HCT116 (cell line): ENCODE measurements around the gene SH2D2A. TPM values are rescaled to one million over a fixed set of nuclear protein-coding genes. Genes with fewer than 3 reads are reported as not detected.

ENCODE experiments used
- ATAC-seq: fragments of 200-7000 bp; cut with Tn5 transposase; 2 replicates; pipeline ENCODE4 v1.9.1; 2020; ENCODE audit warnings: mild to moderate bottlenecking, moderate library complexity
- BruUV-seq: library from RNA; stranded (reverse); fragments of 400-500 nt; replicated peaks from 2 replicates; lab custom pipeline; 2021; lab: Mats Ljungman, UMichigan
- CTCF ChIA-PET: fragments of 300-600 bp; sonication (Branson Sonifier 250); formaldehyde crosslinking; loops from one replicate; lab custom pipeline; 2021; ENCODE audit warnings: antibody characterized with exemption; lab: Charles Lee
- POLR2A ChIA-PET: fragments of 300-600, 350-600 bp; sonication (Branson Sonifier 250); formaldehyde crosslinking; loops from one replicate; lab custom pipeline; 2021; ENCODE audit warnings: antibody characterized with exemption; lab: Charles Lee
- RAD21 ChIA-PET, 2 experiments: fragments of 300-600 bp; sonication (Branson Sonifier 250); formaldehyde crosslinking; loops; one replicate each; lab custom pipeline; 2023; ENCODE audit warnings: low total read pairs in 2 of 2; ENCODE audit not compliant: uncharacterized antibody in 2 of 2, unreplicated experiment in 2 of 2, low non-redundant PET in 1 of 2; lab: Charles Lee
- DNase-seq: peaks from one replicate; pipeline ENCODE4 v3.0.0-alpha.2; 2010; ENCODE audit warnings: low read depth, low spot score
- H2AFZ ChIP-seq: fragments of 200-600 bp; shearing (Covaris generic), sonication (generic); 2 replicates; pipeline ENCODE4 v1.6.1; 2017; ENCODE audit warnings: low read depth, mixed run types, mixed read lengths, antibody characterized with exemption, low read length; ENCODE audit not compliant: poor library complexity, severe bottlenecking
- H3K27ac ChIP-seq: 2 replicates; pipeline ENCODE4 v1.5.1; 2012; ENCODE audit warnings: low read depth, low read length
- H3K27me3 ChIP-seq: fragments of 200-600 bp; sonication (generic); 2 replicates; pipeline ENCODE4 v1.6.1; 2016; ENCODE audit warnings: mixed run types, low read length, mixed read lengths; ENCODE audit not compliant: insufficient read depth
- H3K36me3 ChIP-seq, 2 experiments: fragments of 200-500 bp in 1 of 2; fragments of 200-600 bp in 1 of 2; sonication (Bioruptor generic) in 1 of 2; sonication (generic) in 1 of 2; 2 replicates each; pipeline versions ENCODE4 v1.5.1 to v1.6.1; 2014 to 2016; ENCODE audit warnings: low read length in 2 of 2, inconsistent platforms in 1 of 2, mixed read lengths in 1 of 2, mixed run types in 1 of 2; ENCODE audit not compliant: insufficient read depth in 2 of 2, control insufficient read depth in 1 of 2
- H3K4me1 ChIP-seq, 2 experiments: fragments of 200-600 bp in 1 of 2; sonication (generic) in 1 of 2; 2 replicates each; pipeline versions ENCODE4 v1.5.1 to v1.6.1; 2012 to 2017; ENCODE audit warnings: low read length in 2 of 2, inconsistent platforms in 1 of 2, mild to moderate bottlenecking in 1 of 2, mixed read lengths in 1 of 2, mixed run types in 1 of 2, moderate library complexity in 1 of 2; ENCODE audit not compliant: insufficient read depth in 2 of 2, control insufficient read depth in 1 of 2
- H3K4me2 ChIP-seq: fragments of 200-600 bp; sonication (generic); 2 replicates; pipeline ENCODE4 v1.6.1; 2017; ENCODE audit warnings: mixed run types, low read length, mixed read lengths
- H3K4me3 ChIP-seq, 2 experiments: fragments of 200-600 bp in 1 of 2; sonication (generic) in 1 of 2; replicated peaks in 1 of 2; 2 replicates each; pipeline ENCODE4 v1.5.1; 2011 to 2016; ENCODE audit warnings: low read length in 2 of 2, control low read depth in 1 of 2, low read depth in 1 of 2, mild to moderate bottlenecking in 1 of 2, mixed read lengths in 1 of 2, mixed run types in 1 of 2
- H3K79me2 ChIP-seq: fragments of 200-600 bp; sonication (generic); 2 replicates; pipeline ENCODE4 v1.6.1; 2017; ENCODE audit warnings: mild to moderate bottlenecking, mixed run types, low read length, moderate library complexity, mixed read lengths; ENCODE audit not compliant: insufficient read depth
- H3K9ac ChIP-seq: fragments of 200-600 bp; sonication (generic); 2 replicates; pipeline ENCODE4 v1.6.1; 2016; ENCODE audit warnings: low read length, mixed read lengths
- H3K9me2 ChIP-seq: fragments of 200-600 bp; sonication (generic), shearing (Covaris generic); 2 replicates; pipeline ENCODE4 v1.6.1; 2017; ENCODE audit warnings: mixed run types, mild to moderate bottlenecking, moderate library complexity; ENCODE audit not compliant: insufficient read depth
- H3K9me3 ChIP-seq, 2 experiments: fragments of 200-500 bp in 1 of 2; fragments of 200-600 bp in 1 of 2; sonication (Bioruptor generic) in 1 of 2; sonication (generic) in 1 of 2; 2 replicates each; pipeline ENCODE4 v1.6.1; 2014 to 2017; ENCODE audit warnings: low read length in 2 of 2, mixed read lengths in 2 of 2, inconsistent platforms in 1 of 2, low read depth in 1 of 2, mild to moderate bottlenecking in 1 of 2, mixed run types in 1 of 2, moderate library complexity in 1 of 2; ENCODE audit not compliant: control insufficient read depth in 1 of 2, insufficient read depth in 1 of 2
- H4K20me1 ChIP-seq: fragments of 200-600 bp; sonication (generic), shearing (Covaris generic); 2 replicates; pipeline ENCODE4 v1.6.1; 2017; ENCODE audit warnings: mixed run types, mild to moderate bottlenecking, moderate library complexity; ENCODE audit not compliant: insufficient read depth
- ATF3 ChIP-seq: IDR thresholded peaks from 2 replicates; pipeline ENCODE4 v1.6.1; 2012
- CBX3 ChIP-seq: IDR thresholded peaks from 2 replicates; pipeline ENCODE4 v1.6.1; 2012; ENCODE audit warnings: low read depth
- CEBPB ChIP-seq: IDR thresholded peaks from 2 replicates; pipeline ENCODE4 v1.6.1; 2012; ENCODE audit warnings: low read depth
- CTCF ChIP-seq, 3 experiments: fragments of 200-600 bp in 1 of 3; sonication (generic) in 1 of 3; IDR thresholded peaks in 2 of 3; conservative IDR thresholded peaks in 1 of 3; 2 replicates each; pipeline ENCODE4 v1.5.1; 2012 to 2017; ENCODE audit warnings: low read depth in 2 of 3, low read length in 2 of 3, antibody characterized with exemption in 1 of 3, borderline replicate concordance in 1 of 3, control low read depth in 1 of 3, mild to moderate bottlenecking in 1 of 3, mixed read lengths in 1 of 3, mixed run types in 1 of 3, moderate library complexity in 1 of 3; ENCODE audit not compliant: insufficient read depth in 1 of 3
- EGR1 ChIP-seq: IDR thresholded peaks from 2 replicates; pipeline ENCODE4 v1.6.1; 2012; ENCODE audit warnings: low read depth
- EZH2 ChIP-seq: fragments of 200-600 bp; sonication (generic); IDR thresholded peaks from 2 replicates; pipeline ENCODE4 v1.6.1; 2017; ENCODE audit warnings: antibody characterized with exemption, mixed run types
- FOSL1 ChIP-seq: IDR thresholded peaks from 2 replicates; pipeline ENCODE4 v1.6.1; 2012; ENCODE audit warnings: low read depth
- POLR2A ChIP-seq: IDR thresholded peaks from 2 replicates; pipeline ENCODE4 v1.7.0; 2011; ENCODE audit warnings: borderline replicate concordance; ENCODE audit not compliant: insufficient read depth, insufficient read length; ENCODE audit errors: extremely low read depth
- POLR2AphosphoS5 ChIP-seq: IDR thresholded peaks from 2 replicates; pipeline ENCODE4 v1.6.1; 2011; ENCODE audit warnings: mild to moderate bottlenecking, low read depth, low read length, moderate library complexity
- SIN3A ChIP-seq: IDR thresholded peaks from 2 replicates; pipeline ENCODE4 v1.6.1; 2012; ENCODE audit warnings: low read depth
- SP1 ChIP-seq: IDR thresholded peaks from 2 replicates; pipeline ENCODE4 v1.6.1; 2012; ENCODE audit warnings: low read depth
- SRF ChIP-seq: IDR thresholded peaks from 2 replicates; pipeline ENCODE4 v1.6.1; 2012; ENCODE audit warnings: low read depth
- TCF7L2 ChIP-seq: IDR thresholded peaks from 2 replicates; pipeline ENCODE4 v1.7.0; 2011; ENCODE audit warnings: borderline replicate concordance, inconsistent platforms; ENCODE audit not compliant: insufficient read depth, insufficient read length; ENCODE audit errors: extremely low read depth
- YY1 ChIP-seq: IDR thresholded peaks from 2 replicates; pipeline ENCODE4 v1.6.1; 2011; ENCODE audit warnings: low read length, low read depth, moderate library complexity, mild to moderate bottlenecking; ENCODE audit not compliant: insufficient replicate concordance; ENCODE audit errors: extremely low read depth
- ZNF274 ChIP-seq: fragments of 200-500 bp; sonication (Bioruptor generic); IDR thresholded peaks from 2 replicates; pipeline ENCODE4 v1.6.1; 2014; ENCODE audit warnings: mild to moderate bottlenecking, low read depth, low read length, inconsistent platforms
- intact Hi-C: fragments of 100-400 bp; cut with micrococcal nuclease; formaldehyde crosslinking; loops from 2 replicates; pipeline ENCODE4 v1.10.0; 2022
- total RNA-seq: library from RNA; stranded (reverse); gene quantifications from one replicate; pipeline ENCODE4 v1.2.1, GENCODE V29; 2021; ENCODE audit not compliant: unreplicated experiment

The SH2D2A gene
- total RNA-seq, 1 experiment from 2014 or later, result 4.8 TPM

GRCh38 chr1:156856282-156856785, 39.7 kb upstream of the SH2D2A start:
- intact Hi-C loops, result no loop called here

GRCh38 chr1:156854634-156855033, 38.0 kb upstream of the SH2D2A start:
- Histone ChIP-seq H3K79me2 (no peaks in the 10 kb centered on the region), H3K4me3 (no peak overlapping the region), H3K36me3 (no peaks in the 10 kb centered on the region)
- TF ChIP-seq FOSL1, result no peak
- TF ChIP-seq TCF7L2, result no peak
- TF ChIP-seq SRF, result no peak
- TF ChIP-seq SIN3A, result no peak
- TF ChIP-seq CTCF (IDR thresholded peaks at IDR 0.05 in 2 of 3, conservative IDR thresholded peaks at IDR 0.05 in 1 of 3; ENCODE audit: borderline replicate concordance in 1 of 3, insufficient read depth in 1 of 3, low read depth in 2 of 3, low read length in 2 of 3), result no peak; a peak in 1 of 6 replicates
- TF ChIP-seq, all 23 proteins: peak for 0
- no peak overlapping the region for H3K27ac ChIP-seq
- no peaks in the 10 kb centered on the region for H3K9me3 ChIP-seq
- H3K9me2 ChIP-seq, result no peaks in the 10 kb centered on the region
- no peak overlapping the region for H2AFZ ChIP-seq
- no peak overlapping the region for H3K4me2 ChIP-seq
- BruUV-seq, result no TSS peak
- RAD21 ChIA-PET, result no interaction called here
- peaks cover 0 to 1% of the 10 kb centered on the region in 2 experiments; a peak in 2 of 4 replicates for H3K4me1 ChIP-seq
- no peak for DNase-seq
- POLR2A ChIA-PET, result no interaction called here
- H3K27me3 ChIP-seq, result no peaks in the 10 kb centered on the region
- H3K9ac ChIP-seq, result no peak overlapping the region
- no peaks in the 10 kb centered on the region for H4K20me1 ChIP-seq
- no peak for ATAC-seq
- CTCF ChIA-PET, result interaction anchor here (1.4 kb wide), 1 partner anchor 129 kb away, joined by 3 read pairs; no protein-coding TSS in a partner anchor
- intact Hi-C loops, result no loop called here

More at GRCh38 chr1:156856282-156856785, 39.7 kb upstream of the SH2D2A start:
- no peaks in the 10 kb centered on the region for H3K9me2 ChIP-seq
- DNase-seq (no peak), ATAC-seq (no peak)
- POLR2A ChIA-PET, result no interaction called here
- H2AFZ ChIP-seq, result no peak overlapping the region
- no peak overlapping the region for H3K4me3 ChIP-seq
- RAD21 ChIA-PET, result no interaction called here
- no peak overlapping the region for H3K4me2 ChIP-seq
- no peaks in the 10 kb centered on the region for H3K9me3 ChIP-seq
- BruUV-seq, result no TSS peak
- TF ChIP-seq SP1 (no peak), POLR2A (no peak), CBX3 (no peak), SIN3A (no peak), EZH2 (no peak), YY1 (no peak), ATF3 (no peak), CEBPB (no peak), POLR2AphosphoS5 (no peak), ZNF274 (no peak), EGR1 (no peak)
- H3K9ac ChIP-seq, result no peak overlapping the region
- H3K27ac ChIP-seq, result no peak overlapping the region
- no peaks in the 10 kb centered on the region for H4K20me1 ChIP-seq
- H3K4me1 ChIP-seq, result peaks cover 4 to 17% of the 10 kb centered on the region in 2 experiments; a peak in 3 of 4 replicates
- CTCF ChIA-PET, result interaction anchor here (1.0 to 1.5 kb wide), 3 partner anchors 17 to 167 kb away, joined by 3 to 6 read pairs (median 3); no protein-coding TSS in a partner anchor
- no peaks in the 10 kb centered on the region for H3K79me2 ChIP-seq
- no peaks in the 10 kb centered on the region for H3K36me3 ChIP-seq
- no peaks in the 10 kb centered on the region for H3K27me3 ChIP-seq
